Measurements from ENCODE around the gene TOX3.

GRCh38 chr16:52450241-52450640 lies 96.7 kb downstream of the TOX3 start:
- TF ChIP-seq POLR2AphosphoS5 (IDR thresholded peaks at IDR 0.05; ENCODE audit: borderline replicate concordance, low read depth, low read length) (no peak), EZH2 (IDR thresholded peaks at IDR 0.05) (no peak), FOXP2 (optimal IDR thresholded peaks at IDR 0.05; ENCODE audit: control extremely low read depth, extremely low read length, insufficient read depth) (no peak)

Data from SK-N-MC (cell line).